NCI-H82 treated with DMSO at 0.1 percent for 48 hours (cell line): ENCODE measurements around the gene FAM228B.
"Not testable (repeated sequence)": the region's sequence is repeated elsewhere in the genome, so short reads cannot be mapped to it uniquely, and the experiment has no call there.

Experiments
- DNase-seq: peaks from one replicate; lab custom pipeline; 2025; ENCODE audit not compliant: unreplicated experiment; lab: John Stamatoyannopoulos, UW

The FAM228B gene

GRCh38 chr2:24153478-24153877 is 30.2 kb downstream of the FAM228B start:
- DNase-seq: no peak

- DNase-seq: no peak
These were observed 34.9 kb downstream of the FAM228B start for GRCh38 chr2:24158131-24158530.

- no peak for DNase-seq
These were observed 36.4 kb downstream of the FAM228B start for GRCh38 chr2:24159708-24160107.

GRCh38 chr2:24160761-24161160 is 37.5 kb downstream of the FAM228B start:
- DNase-seq: no peak

GRCh38 chr2:24162494-24162893 is 39.2 kb downstream of the FAM228B start:
- no peak for DNase-seq

GRCh38 chr2:24163186-24163585 is 39.9 kb downstream of the FAM228B start:
- DNase-seq: no peak

- no peak for DNase-seq
These were observed 40.3 kb downstream of the FAM228B start for GRCh38 chr2:24163601-24164000.

GRCh38 chr2:24164416-24164973 is 41.2 kb downstream of the FAM228B start:
- DNase-seq: no peak

GRCh38 chr2:24169023-24169422 is 45.8 kb downstream of the FAM228B start:
- no peak for DNase-seq

- no peak for DNase-seq
These were observed 51.6 kb downstream of the FAM228B start, which contains the start of gene FAM228A for GRCh38 chr2:24174851-24175277. Gene FAM228A, plus strand, starts transcription at chr2:24175053. Its CDS starts 428 bp downstream, at chr2:24175481.

GRCh38 chr2:24175631-24176187 is 52.4 kb downstream of the FAM228B start:
- no peak for DNase-seq

GRCh38 chr2:24176326-24176725 is 53.1 kb downstream of the FAM228B start:
- DNase-seq: peak; percentile 26

GRCh38 chr2:24179683-24180082 is 56.4 kb downstream of the FAM228B start:
- DNase-seq: no peak

GRCh38 chr2:24181849-24182248 is 58.6 kb downstream of the FAM228B start:
- peak; percentile 20 for DNase-seq

- no peak for DNase-seq
These were observed 59.2 kb downstream of the FAM228B start for GRCh38 chr2:24182507-24182906.

GRCh38 chr2:24183366-24184069 is 60.2 kb downstream of the FAM228B start:
- DNase-seq: no peak

- no peak for DNase-seq
These were observed 66.3 kb downstream of the FAM228B start for GRCh38 chr2:24189551-24189950.

GRCh38 chr2:24190503-24190902 is 67.2 kb downstream of the FAM228B start:
- DNase-seq: no peak

- no peak for DNase-seq
These were observed 67.9 kb downstream of the FAM228B start for GRCh38 chr2:24191156-24191555.

GRCh38 chr2:24191848-24192247 is 68.6 kb downstream of the FAM228B start:
- no peak for DNase-seq

GRCh38 chr2:24197213-24197612 is 73.9 kb downstream of the FAM228B start:
- DNase-seq: not testable (repeated sequence)

GRCh38 chr2:24199968-24200590 is 76.8 kb downstream of the FAM228B start:
- DNase-seq: no peak
